ENCODE measurements around the gene NUMA1.

Gene NUMA1

GRCh38 chr11:72048766-72049460 lies 31.4 kb downstream of the NUMA1 start:
- no peak for DNase-seq

DNA sequence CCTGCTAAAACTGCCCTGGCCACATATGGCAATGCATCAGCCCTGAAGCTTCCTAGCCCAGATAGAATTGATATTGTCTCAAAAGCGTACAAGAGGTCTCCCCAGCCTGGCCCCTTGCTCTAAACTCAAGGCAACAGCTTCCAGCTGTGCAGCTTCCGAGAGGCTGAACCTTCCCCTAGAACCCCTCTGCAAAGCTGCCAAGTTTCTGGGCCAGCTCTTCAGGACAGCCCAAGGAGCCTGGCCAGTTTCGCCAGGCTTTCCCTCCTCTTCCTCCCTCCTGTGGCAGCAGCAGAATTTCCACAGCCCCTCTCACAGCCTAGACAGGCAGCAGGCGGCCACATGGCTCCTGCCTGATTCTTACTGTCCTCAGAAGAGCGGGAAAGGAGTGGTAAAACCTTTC lies 34.5 kb downstream of the NUMA1 start:
- DNase-seq: no peak

DNA sequence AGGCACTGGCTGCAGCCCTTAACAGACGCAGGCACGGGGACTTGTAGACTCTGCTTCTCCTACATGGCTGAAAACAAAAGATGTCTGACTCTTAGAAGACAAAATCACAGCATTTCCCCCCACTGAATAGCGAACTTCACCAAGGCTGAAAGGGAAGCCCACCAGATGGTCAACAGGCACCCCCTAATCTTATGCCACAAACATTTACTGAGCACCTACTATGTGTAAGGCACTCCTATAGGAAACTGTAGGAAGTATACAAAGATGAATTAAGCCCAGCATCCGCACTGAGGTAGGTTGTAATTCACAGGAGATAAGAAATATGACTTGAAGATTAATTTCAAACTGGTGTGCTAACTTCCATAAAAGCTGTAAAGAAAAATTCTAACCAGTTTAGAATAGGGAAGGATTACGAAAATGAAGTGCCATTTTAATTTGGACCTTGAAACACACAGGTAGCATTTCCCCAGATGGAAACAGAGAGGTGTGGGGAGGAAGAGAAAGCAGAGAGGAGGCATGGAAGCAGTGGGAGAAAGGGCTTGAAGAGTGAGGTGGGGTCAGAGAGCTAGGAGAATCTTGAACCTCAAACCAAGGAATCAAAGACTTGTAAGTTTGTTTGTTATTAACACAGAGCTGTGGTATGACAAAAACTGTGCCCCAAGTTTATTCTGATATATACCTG lies 38.1 kb downstream of the NUMA1 start:
- no peak for DNase-seq

GRCh38 chr11:72041364-72042063 lies 38.8 kb downstream of the NUMA1 start:
- DNase-seq: peak; percentile 55

DNA sequence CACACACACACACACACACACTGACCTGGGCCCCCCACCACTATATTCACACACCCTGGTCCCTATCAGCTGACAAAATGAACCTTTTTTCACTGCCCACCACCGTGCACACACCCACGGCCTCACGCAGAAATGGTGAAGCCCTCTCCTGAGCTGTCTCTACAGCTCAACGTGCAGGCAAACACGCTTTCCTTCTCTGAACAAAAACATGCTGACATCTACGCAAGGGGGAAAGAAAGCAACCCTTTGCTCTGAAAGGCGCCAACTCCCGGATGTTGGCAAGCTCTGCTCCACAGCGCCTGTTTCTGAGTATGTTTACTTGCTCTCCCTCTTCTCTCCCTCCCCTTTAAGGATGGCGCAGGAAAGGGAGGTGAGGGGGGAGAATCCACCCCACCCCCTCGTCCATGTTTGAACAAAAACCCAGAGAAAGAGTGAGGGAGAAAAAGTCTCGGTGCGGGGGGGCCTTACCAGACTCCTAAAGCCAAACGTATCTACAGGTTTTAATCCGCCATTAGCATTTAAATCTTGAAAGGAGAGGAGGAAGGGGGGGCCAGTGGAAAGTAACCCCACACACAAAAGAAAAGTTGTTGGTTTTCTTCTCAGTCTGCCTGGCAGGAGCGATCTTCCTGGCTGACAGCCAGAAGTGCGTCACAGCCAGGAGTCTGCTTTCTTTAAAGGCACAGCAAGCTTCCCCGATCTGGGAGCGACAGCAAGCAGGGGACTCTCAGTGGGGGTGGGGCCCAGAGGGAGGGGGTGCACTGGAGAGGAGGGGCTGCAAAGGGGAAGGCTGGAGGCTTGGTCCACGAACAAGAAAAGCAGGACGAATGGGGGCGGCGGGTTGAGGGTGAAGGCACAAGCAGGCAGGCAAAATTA lies 39.6 kb downstream of the NUMA1 start:
- peak; percentile 84 for DNase-seq

- no peak for DNase-seq
These were observed 40.4 kb downstream of the NUMA1 start for GRCh38 chr11:72039856-72040401.

- DNase-seq: no peak
These were observed 41.1 kb downstream of the NUMA1 start for GRCh38 chr11:72039031-72039855.

DNA sequence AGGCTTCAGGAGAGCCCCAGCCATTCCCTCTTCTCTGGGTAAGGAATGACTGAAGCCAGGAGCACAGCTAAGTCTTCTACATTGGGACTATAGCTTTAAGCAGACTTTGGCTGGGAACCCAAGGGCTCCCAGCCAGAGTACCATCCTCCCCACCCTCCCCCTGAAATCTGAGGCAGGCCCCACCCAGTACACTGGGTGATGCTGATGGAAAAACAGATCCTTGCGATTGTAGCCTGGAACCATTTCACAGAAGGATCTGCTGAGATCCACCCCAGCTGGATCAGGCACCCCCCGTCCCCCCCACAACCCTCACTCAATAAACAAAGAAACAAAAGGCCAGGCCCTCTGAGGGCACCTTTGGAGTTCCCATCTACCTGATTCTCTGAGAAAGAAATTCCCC lies 41.9 kb downstream of the NUMA1 start:
- DNase-seq: no peak

GRCh38 chr11:72037554-72038311 lies 42.6 kb downstream of the NUMA1 start:
- peak; percentile 65 for DNase-seq

- DNase-seq: peak; percentile 75
These were observed 43.7 kb downstream of the NUMA1 start for GRCh38 chr11:72036687-72037086.

GRCh38 chr11:72030472-72031045 lies 49.8 kb downstream of the NUMA1 start:
- DNase-seq: no peak

DNA sequence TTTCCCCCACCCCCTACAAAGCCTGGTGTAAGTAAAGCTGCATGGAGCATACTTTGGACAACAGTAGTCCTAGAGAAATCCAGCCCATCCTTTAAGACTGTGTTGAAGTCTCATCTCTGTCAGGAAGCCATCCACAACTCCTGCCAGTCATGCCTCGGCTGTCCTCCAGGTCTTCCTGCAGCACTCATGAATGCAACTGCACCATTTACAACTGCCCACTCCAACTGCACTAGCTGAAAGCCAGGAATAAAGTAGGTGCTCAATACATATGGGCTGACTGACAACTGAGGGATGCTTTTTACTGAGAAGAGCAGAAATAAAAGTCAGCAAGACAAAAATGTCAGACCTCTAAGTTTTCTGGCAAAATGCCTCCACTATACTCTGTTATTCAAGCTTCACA lies 54.3 kb downstream of the NUMA1 start:
- DNase-seq: no peak

DNA sequence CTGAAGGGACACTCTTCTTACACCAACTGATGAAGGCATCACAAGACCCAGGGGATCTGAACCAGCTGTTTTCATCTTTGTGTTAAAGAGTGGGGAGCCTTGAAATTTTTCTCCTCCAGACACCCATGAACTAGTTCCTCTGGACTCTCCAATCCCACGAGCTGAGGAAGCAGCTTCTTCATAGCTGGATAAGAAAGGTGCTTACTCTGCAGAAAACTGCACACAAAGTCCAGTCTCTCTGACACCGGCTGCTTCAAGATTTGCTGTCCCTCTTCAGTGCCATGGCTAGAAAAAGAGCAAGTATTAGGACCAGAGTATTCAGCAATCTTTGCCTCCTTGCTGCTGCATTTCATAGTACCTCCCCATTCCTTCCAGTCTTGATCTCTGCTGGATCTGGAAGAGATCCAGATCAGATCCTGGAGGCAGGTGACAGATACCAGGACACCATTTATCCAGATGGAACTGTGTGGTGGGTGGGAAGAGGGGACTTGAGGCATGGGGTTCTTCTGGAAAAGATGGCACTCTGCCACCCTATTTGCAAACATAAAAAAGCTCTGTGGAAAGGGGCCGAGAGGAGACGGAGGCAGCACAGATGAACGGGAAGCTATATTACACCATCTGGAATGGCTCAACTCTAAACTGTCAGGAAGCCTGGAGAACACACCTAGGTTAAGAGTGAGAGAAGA lies 56.1 kb downstream of the NUMA1 start:
- DNase-seq: no peak

- DNase-seq: no peak
These were observed 57.0 kb downstream of the NUMA1 start for GRCh38 chr11:72023335-72023734.

DNA sequence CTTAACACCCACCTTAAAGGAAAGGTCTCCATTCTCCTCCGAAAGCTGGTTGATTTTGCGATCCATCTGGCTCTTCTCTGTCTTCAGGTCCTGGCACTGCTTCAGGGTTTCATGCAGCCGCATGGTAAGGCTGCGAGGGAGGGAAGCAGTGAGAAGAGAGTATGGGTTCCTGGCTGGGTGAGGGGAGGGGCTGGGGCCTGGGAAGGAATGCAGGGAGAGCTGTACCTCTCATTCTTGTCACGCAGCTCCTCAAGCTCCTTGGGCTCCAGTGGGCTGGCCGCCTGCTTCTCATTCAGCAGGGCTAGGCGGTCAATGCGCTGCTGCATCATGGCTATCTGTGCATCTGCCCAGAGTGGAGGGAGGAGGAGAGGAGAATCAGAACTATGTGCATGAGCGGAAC lies 62.2 kb downstream of the NUMA1 start:
- DNase-seq: no peak

GRCh38 chr11:72015511-72016061 lies 64.8 kb downstream of the NUMA1 start:
- no peak for DNase-seq

- DNase-seq: no peak
These were observed 65.5 kb downstream of the NUMA1 start for GRCh38 chr11:72014761-72015320.

- no peak for DNase-seq
These were observed 66.3 kb downstream of the NUMA1 start for GRCh38 chr11:72013765-72014711.
